ENCODE results near the gene MYL4. TPM values are rescaled to one million over a fixed set of nuclear protein-coding genes. Genes with fewer than 3 reads are reported as not detected.

MYL4 gene
- total RNA-seq, 1 donor from 2014 or later, result 809 TPM

- intact Hi-C loops (cut with micrococcal nuclease), result no loop called here
- Histone ChIP-seq H3K4me3 (no peak overlapping the region), H3K9me3 (replicated peaks) (no peaks in the 10 kb centered on the region), H3K27me3 (ENCODE audit: low read depth) (no peaks in the 10 kb centered on the region), H3K36me3 (no peaks in the 10 kb centered on the region), H3K27ac (replicated peaks) (no peak overlapping the region), H3K4me1 (peaks cover 34% of the 10 kb centered on the region)
- no peak for DNase-seq
- no peak for TF ChIP-seq CTCF (IDR thresholded peaks at IDR 0.05; ENCODE audit: borderline replicate concordance)
Measured at GRCh38 chr17:47270946-47271705, 62.0 kb downstream of the MYL4 start.

GRCh38 chr17:47272491-47272890, 63.3 kb downstream of the MYL4 start:
- no peaks in the 10 kb centered on the region for H3K27me3 ChIP-seq (ENCODE audit: low read depth)
- no peaks in the 10 kb centered on the region for H3K9me3 ChIP-seq (replicated peaks)
- no peak overlapping the region for H3K27ac ChIP-seq (replicated peaks)
- no peak for DNase-seq
- no peaks in the 10 kb centered on the region for H3K36me3 ChIP-seq
- intact Hi-C loops (cut with micrococcal nuclease), result no loop called here
- H3K4me1 ChIP-seq, result peaks cover 41% of the 10 kb centered on the region
- TF ChIP-seq CTCF (IDR thresholded peaks at IDR 0.05; ENCODE audit: borderline replicate concordance), result no peak
- H3K4me3 ChIP-seq, result no peak overlapping the region

- Histone ChIP-seq H3K4me1 (peaks cover 44% of the 10 kb centered on the region), H3K27ac (replicated peaks) (no peak overlapping the region), H3K9me3 (replicated peaks) (no peaks in the 10 kb centered on the region), H3K4me3 (no peak overlapping the region), H3K27me3 (ENCODE audit: low read depth) (no peaks in the 10 kb centered on the region), H3K36me3 (no peaks in the 10 kb centered on the region)
- intact Hi-C loops (cut with micrococcal nuclease), result no loop called here
- DNase-seq, result no peak
- TF ChIP-seq CTCF (IDR thresholded peaks at IDR 0.05; ENCODE audit: borderline replicate concordance), result no peak
Measured at GRCh38 chr17:47273245-47273644, 64.1 kb downstream of the MYL4 start.

Other genes starting within 250 kb of the MYL4 start
- gene RPRML, start 230.1 kb upstream of the MYL4 start, total RNA-seq, result not detected
- gene CDC27, start 20.1 kb upstream of the MYL4 start, total RNA-seq, result 92.4 TPM
- gene ITGB3, start 44.5 kb downstream of the MYL4 start, total RNA-seq, result 3.3 TPM
- gene EFCAB13, start 114.6 kb downstream of the MYL4 start, total RNA-seq, result 2.6 TPM